Omental fat pad (tissue), 4 donors: Measurements from ENCODE around the gene JMJD1C. TPM values are rescaled to one million over a fixed set of nuclear protein-coding genes. Genes with fewer than 3 reads are reported as not detected.

Experiments used
- ATAC-seq: fragments of 150-250 bp; one replicate; pipeline ENCODE4 v1.9.1; 2016; ENCODE audit warnings: mild to moderate bottlenecking, moderate library complexity; ENCODE audit not compliant: low FRiP score
- DNase-seq: peaks from one replicate; pipeline ENCODE4 v3.0.0-alpha.2; 2019; ENCODE audit warnings: low spot score
- small RNA-seq: library from RNA; depleted of rRNA; stranded (forward); fragments of <200 nt; gene quantifications from one replicate; pipeline ENCODE3, GENCODE V24; 2016
- total RNA-seq, 4 donors: library from RNA; depleted of rRNA; stranded (reverse); fragments of >200 nt; gene quantifications; one replicate each; pipeline ENCODE4 v1.1.0, GENCODE V29; 2016
- TF ChIP-seq, protein P1 (sequence below), 3 donors: fragments of 450-650 bp; IDR thresholded peaks; one replicate each; pipeline ENCODE4 v1.5.1; 2016 to 2017; ENCODE audit warnings: antibody characterized with exemption in 3 of 3, mild to moderate bottlenecking in 3 of 3, moderate library complexity in 2 of 3

Gene JMJD1C
- total RNA-seq, 4 donors from 2014 or later: 99.8 to 179 (median 149) TPM

DNA sequence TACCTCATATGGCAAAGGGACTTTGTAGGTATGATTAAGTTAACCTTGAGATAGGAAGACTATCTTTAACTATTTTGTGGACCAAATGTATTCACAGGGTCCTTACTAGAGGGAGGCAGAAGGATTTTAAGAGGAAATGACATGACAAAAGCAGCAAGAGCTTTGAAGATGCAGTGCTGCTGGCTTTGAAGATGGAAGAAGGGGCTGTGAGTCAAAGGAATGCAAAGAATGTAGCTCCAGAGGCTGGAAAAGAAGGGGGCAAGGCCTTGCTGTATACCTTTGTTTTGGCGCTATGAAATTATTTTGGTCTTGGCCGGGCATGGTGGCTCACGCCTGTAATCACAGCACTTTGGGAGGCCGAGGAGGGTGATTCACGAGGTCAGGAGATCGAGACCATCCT is 335.9 kb downstream of the JMJD1C start:
- no peak for ATAC-seq

GRCh38 chr10:63128443-63128842 is 337.3 kb downstream of the JMJD1C start:
- no peak for ATAC-seq
- no peak for DNase-seq
- TF ChIP-seq, protein P1, sequence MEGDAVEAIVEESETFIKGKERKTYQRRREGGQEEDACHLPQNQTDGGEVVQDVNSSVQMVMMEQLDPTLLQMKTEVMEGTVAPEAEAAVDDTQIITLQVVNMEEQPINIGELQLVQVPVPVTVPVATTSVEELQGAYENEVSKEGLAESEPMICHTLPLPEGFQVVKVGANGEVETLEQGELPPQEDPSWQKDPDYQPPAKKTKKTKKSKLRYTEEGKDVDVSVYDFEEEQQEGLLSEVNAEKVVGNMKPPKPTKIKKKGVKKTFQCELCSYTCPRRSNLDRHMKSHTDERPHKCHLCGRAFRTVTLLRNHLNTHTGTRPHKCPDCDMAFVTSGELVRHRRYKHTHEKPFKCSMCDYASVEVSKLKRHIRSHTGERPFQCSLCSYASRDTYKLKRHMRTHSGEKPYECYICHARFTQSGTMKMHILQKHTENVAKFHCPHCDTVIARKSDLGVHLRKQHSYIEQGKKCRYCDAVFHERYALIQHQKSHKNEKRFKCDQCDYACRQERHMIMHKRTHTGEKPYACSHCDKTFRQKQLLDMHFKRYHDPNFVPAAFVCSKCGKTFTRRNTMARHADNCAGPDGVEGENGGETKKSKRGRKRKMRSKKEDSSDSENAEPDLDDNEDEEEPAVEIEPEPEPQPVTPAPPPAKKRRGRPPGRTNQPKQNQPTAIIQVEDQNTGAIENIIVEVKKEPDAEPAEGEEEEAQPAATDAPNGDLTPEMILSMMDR (IDR thresholded peaks at IDR 0.05): no peak

More for the DNA sequence above, 335.9 kb downstream of the JMJD1C start:
- TF ChIP-seq, protein P1 (IDR thresholded peaks at IDR 0.05): no peak
- no peak for DNase-seq

DNA sequence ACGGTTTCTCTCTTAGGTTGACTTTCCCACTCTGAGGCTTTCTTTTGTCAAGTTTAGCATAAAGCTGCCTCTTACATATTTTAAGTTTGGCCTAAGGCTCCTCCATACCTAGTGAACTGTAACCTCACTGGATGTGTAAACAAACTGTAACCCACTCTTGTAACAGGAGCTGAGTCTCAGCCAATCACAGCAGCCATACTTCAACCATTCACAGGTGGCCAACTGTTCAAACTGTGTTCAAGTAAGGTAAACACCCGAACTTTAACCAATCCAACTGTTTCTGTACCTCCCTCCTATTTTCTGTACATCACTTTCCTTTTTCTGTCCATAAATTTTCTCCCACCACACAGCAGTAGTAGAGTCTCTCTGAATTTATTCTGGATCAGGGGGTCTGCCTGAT is 340.3 kb downstream of the JMJD1C start:
- TF ChIP-seq, protein P1 (IDR thresholded peaks at IDR 0.05): no peak
- no peak for ATAC-seq
- DNase-seq: no peak

DNA sequence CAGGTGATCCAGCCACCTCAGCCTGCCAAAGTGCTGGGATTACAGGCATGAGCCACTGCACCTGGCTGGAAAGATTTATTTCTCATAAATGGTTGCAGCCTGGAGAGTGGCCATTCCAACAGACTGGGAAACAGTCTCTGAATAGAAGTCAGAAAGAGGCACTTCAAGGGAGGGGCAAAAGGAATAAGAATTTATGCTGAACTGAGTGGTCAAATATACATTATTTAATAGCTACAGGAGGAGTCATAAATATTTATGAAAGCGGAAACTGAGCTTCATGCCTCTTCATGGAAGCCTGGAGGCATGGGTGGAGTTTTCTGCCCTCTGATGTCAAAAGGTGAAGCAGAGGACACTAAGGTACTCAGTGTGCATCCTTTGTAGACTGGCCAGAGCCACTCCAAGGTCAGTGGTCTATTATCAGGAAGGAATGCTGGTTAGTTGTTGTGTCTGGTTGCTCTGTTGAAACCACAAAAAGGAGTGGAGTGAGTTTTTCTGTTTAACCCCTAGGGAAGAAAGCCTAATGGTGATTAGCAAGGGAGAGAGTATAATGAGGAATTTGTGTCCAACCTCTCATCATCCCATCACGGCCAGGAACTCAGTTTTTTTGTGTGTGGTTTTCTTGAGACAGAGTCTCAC is 341.9 kb downstream of the JMJD1C start:
- TF ChIP-seq, protein P1 (IDR thresholded peaks at IDR 0.05): no peak
- DNase-seq: no peak
- no peak for ATAC-seq

DNA sequence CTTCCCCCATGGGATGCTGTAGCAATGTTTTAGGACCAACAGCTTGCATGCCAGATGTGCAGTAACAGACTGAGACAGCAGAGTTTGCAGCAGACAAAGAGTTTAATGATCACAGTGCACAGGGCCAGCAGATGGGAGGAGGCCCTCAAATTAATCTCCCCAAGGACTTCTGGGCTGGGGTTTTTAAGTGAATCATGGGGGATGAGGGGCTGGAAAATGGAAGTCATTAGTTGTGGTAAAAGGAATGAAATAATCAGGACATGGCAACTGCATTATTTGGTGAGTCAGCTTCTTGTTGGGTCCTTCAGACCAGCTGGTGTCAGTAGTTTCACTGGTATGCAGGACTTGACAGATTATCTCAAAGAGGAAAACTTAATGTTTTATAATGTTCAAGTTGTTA is 345.2 kb downstream of the JMJD1C start:
- DNase-seq (no peak), ATAC-seq (no peak)
- TF ChIP-seq, protein P1 (IDR thresholded peaks at IDR 0.05): no peak

DNA sequence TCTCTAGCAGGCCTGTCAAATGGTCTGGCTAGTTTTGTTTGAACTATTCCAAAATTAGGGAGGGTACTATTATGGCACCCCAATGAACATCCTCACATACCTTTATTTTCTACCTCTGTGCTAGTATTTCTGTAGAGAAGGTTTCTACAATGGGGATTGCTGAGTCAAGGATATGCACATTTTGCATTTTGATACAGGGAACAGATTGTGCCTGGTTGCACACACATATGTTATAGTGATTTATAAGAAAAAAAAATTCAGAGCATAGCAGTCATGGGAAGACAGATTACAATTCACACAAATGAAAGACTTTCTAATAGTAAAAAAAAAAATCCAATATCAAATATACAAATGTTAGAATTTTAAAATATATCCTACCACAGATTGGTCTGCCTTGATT is 346.7 kb downstream of the JMJD1C start:
- TF ChIP-seq, protein P1 (IDR thresholded peaks at IDR 0.05): no peak
- DNase-seq (no peak), ATAC-seq (no peak)

Small RNAs within 50 kb of the gene (small RNA-seq; reads per million reads assigned to genes)
- gene AC022022.1 (not detected), gene MIR1296 (2.6 reads per million, percentile 54 among the genes with 10 or more reads in this experiment)

Other genes with a start within 250 kb of the JMJD1C start
- gene REEP3, start 55.4 kb upstream of the JMJD1C start, total RNA-seq: 10 to 100 TPM; 44.7 to 70.5 (median 57.1) TPM